Activated naive CD8-positive, alpha-beta T cell treated with anti-CD3 and anti-CD28 coated beads, Interleukin-2, amount 10 ng/mL, durations not matched to agents 7 days and 5 days (primary cell): ENCODE results near the gene SIGLEC14. TPM values are rescaled to one million over a fixed set of nuclear protein-coding genes. Genes with fewer than 3 reads are reported as not detected.

Source experiments
- ATAC-seq: fragments of 150-1000 bp; cut with Tn5 transposase; one replicate; pipeline ENCODE4 v1.10.0; 2021; ENCODE audit warnings: low read depth, moderate library complexity
- POLR2A ChIA-PET: fragments of 350-600 bp; sonication (Branson Sonifier 250); formaldehyde crosslinking; loops from one replicate; lab custom pipeline; 2021; ENCODE audit warnings: antibody characterized with exemption; lab: Charles Lee
- DNase-seq: peaks from one replicate; pipeline ENCODE4 v3.0.0; 2021
- H3K27ac Mint-ChIP-seq: one replicate; pipeline ENCODE4 v1.8.0; 2022; ENCODE audit warnings: mild to moderate bottlenecking, mixed read lengths
- H3K27me3 Mint-ChIP-seq: one replicate; pipeline ENCODE4 v1.8.0; 2022; ENCODE audit warnings: mild to moderate bottlenecking, moderate library complexity, mixed read lengths
- H3K36me3 Mint-ChIP-seq: one replicate; pipeline ENCODE4 v1.8.0; 2021; ENCODE audit warnings: mild to moderate bottlenecking, mixed read lengths
- H3K4me1 Mint-ChIP-seq: one replicate; pipeline ENCODE4 v1.8.0; 2021; ENCODE audit warnings: mixed read lengths
- H3K4me3 Mint-ChIP-seq: one replicate; pipeline ENCODE4 v1.8.0; 2022; ENCODE audit warnings: mild to moderate bottlenecking, moderate library complexity, mixed read lengths
- H3K9me3 Mint-ChIP-seq: one replicate; pipeline ENCODE4 v1.8.0; 2021; ENCODE audit warnings: mixed read lengths
- total RNA-seq, 2 experiments: library from RNA; stranded (reverse); gene quantifications; one replicate each; pipeline ENCODE4 v1.2.3, GENCODE V29; 2021

SIGLEC14 gene
- total RNA-seq, 2 experiments from 2014 or later, result 0.33 to 0.57 TPM

- DNase-seq (no peak), ATAC-seq (no peak)
- POLR2A ChIA-PET, result no interaction called here
- Mint-ChIP-seq H3K4me1 (no peaks in the 10 kb centered on the region), H3K4me3 (no peak overlapping the region), H3K27me3 (peaks cover 18% of the 10 kb centered on the region), H3K9me3 (no peaks in the 10 kb centered on the region), H3K36me3 (no peaks in the 10 kb centered on the region), H3K27ac (no peak overlapping the region)
Observed at GRCh38 chr19:51627491-51628138, 19.0 kb downstream of the SIGLEC14 start.

DNA sequence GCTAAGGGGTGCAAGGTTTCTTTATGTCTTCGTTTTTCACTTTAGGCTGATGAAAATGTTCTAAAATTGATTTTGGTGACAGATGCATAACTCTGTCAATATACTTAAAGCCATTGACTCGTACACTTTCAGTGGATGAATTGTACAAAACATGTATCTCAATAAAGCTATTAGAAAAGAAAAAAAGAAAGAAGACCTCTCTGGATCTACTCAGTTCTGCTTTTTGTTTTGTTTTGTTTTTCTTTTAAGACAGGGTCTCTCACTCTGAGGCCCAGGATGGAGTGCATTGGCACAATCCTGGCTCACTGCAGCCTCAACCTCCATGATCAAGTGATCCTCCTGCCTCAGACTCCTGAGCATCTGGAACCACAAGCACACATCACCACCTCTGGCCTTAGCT lies 19.9 kb downstream of the SIGLEC14 start:
- H3K27me3 Mint-ChIP-seq, result peaks cover 11% of the 10 kb centered on the region
- no peak overlapping the region for H3K27ac Mint-ChIP-seq
- H3K4me3 Mint-ChIP-seq, result no peak overlapping the region
- POLR2A ChIA-PET, result interaction anchor here (0.6 kb wide), 1 partner anchor 126 kb away, joined by 5 read pairs; no protein-coding TSS in a partner anchor
- H3K4me1 Mint-ChIP-seq, result no peaks in the 10 kb centered on the region
- H3K36me3 Mint-ChIP-seq, result no peaks in the 10 kb centered on the region
- ATAC-seq (no peak), DNase-seq (no peak)
- no peaks in the 10 kb centered on the region for H3K9me3 Mint-ChIP-seq

DNA sequence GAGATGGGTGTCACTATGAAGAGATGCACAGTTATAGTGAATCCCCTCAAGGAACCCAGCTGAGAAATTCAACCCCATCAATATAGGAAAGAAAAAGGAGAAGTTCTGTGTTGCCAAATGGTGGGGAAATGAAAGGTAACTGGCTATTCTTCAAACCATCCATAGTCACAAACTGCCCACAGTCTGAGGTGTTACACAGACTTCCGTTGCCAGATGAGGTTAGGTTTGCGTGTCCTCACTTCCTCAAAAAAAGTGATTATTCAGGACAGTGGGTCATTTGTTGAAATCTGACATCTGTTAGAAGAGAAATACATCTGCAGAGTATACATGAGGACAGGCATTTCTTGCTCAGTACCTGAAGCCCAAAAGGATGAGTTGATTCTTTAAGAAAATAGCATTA lies 25.4 kb downstream of the SIGLEC14 start:
- no peak for ATAC-seq
- Mint-ChIP-seq H3K9me3 (no peaks in the 10 kb centered on the region), H3K4me1 (peaks cover 8% of the 10 kb centered on the region), H3K27me3 (peaks cover 7% of the 10 kb centered on the region), H3K36me3 (no peaks in the 10 kb centered on the region), H3K4me3 (no peak overlapping the region), H3K27ac (no peak overlapping the region)
- POLR2A ChIA-PET, result no interaction called here
- DNase-seq, result no peak

DNA sequence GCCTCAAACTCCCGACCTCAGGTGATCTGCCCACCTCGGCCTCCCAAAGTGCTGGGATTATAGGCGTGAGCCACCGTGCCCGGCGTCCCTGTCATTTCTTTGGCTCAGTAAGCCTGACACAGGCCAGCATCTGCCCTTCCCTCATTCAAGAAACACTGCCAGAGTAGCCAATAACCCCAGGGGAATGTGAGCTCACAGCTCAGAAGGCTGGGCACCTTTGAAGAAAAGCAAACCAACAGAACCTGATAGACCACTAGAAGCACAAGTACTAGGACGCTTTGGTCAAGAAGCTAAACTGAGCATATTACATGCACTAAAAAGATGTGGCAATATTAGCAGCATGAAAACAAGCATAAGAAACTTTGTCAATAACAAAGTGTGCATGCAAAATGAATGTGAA lies 30.6 kb downstream of the SIGLEC14 start:
- Mint-ChIP-seq H3K27ac (no peak overlapping the region), H3K27me3 (peaks cover 10% of the 10 kb centered on the region), H3K4me3 (no peak overlapping the region), H3K9me3 (peaks cover 8% of the 10 kb centered on the region), H3K4me1 (peaks cover 3% of the 10 kb centered on the region), H3K36me3 (no peaks in the 10 kb centered on the region)
- POLR2A ChIA-PET, result no interaction called here
- ATAC-seq (no peak), DNase-seq (no peak)

- Mint-ChIP-seq H3K36me3 (no peaks in the 10 kb centered on the region), H3K4me1 (no peaks in the 10 kb centered on the region), H3K27me3 (peaks cover 10% of the 10 kb centered on the region), H3K27ac (no peak overlapping the region), H3K9me3 (peaks cover 8% of the 10 kb centered on the region), H3K4me3 (no peak overlapping the region)
- POLR2A ChIA-PET, result no interaction called here
- DNase-seq, result no peak
- ATAC-seq, result no peak
Observed at GRCh38 chr19:51614789-51615188, 31.8 kb downstream of the SIGLEC14 start.

GRCh38 chr19:51610576-51610975 lies 36.0 kb downstream of the SIGLEC14 start:
- POLR2A ChIA-PET, result no interaction called here
- no peak overlapping the region for H3K27ac Mint-ChIP-seq
- H3K4me3 Mint-ChIP-seq, result no peak overlapping the region
- ATAC-seq, result no peak
- no peaks in the 10 kb centered on the region for H3K36me3 Mint-ChIP-seq
- DNase-seq, result no peak
- H3K27me3 Mint-ChIP-seq, result peaks cover 9% of the 10 kb centered on the region
- H3K9me3 Mint-ChIP-seq, result peaks cover 8% of the 10 kb centered on the region
- peaks cover 12% of the 10 kb centered on the region for H3K4me1 Mint-ChIP-seq

DNA sequence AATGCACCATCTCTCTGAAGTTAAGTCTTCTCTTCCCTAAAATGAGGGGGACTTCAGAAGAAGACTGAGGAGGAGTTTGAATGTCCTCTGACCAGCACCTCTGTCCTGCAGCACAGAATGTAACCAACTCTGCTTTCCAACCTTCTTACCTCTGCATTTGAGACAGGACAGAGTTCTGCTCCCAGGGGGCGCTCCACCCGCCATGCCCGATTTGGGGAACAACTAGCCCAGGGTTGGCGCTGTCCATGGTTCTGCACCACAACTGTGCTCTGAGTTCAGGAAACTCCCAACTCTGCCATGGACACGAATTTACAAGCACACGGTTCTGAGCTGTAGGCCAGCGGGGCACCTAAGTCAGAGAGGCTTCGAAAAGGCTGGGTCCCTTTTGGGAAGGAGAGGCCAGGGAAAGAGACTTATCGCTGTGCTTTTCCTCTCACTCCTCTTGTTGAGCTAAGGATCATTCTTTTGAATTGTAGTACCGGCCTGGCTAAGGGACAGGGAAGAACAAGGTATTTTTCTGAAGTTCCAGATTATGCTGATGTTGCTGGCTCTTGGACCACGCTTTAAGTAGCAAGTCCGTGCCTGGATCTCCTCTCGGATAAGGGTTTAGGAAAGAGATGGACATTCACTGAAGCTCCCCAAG lies 38.6 kb downstream of the SIGLEC14 start:
- POLR2A ChIA-PET, result no interaction called here
- H3K4me1 Mint-ChIP-seq, result peaks cover 12% of the 10 kb centered on the region

DNA sequence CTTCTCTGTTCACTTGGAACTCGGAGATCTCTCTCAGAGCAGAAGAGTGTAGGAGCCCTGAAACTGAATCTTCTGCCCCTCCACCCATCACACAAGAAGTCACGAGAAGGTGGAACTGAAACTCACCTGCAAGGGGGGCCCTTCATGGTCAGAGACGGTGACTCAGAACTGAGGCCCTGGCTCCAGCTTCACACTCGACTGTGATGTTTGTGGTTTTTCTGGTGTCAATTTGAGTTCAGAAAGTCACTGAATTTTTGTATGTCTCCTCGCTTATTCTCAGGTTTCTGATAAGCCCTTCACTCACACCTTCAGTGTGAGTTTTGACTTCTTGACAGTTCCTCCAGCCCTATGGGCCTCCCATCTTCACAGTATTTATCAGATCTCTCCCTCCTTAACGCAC lies 39.5 kb downstream of the SIGLEC14 start:
- DNase-seq (no peak), ATAC-seq (no peak)
- peaks cover 2% of the 10 kb centered on the region for H3K9me3 Mint-ChIP-seq
- H3K4me1 Mint-ChIP-seq, result peaks cover 12% of the 10 kb centered on the region
- H3K4me3 Mint-ChIP-seq, result no peak overlapping the region
- no peaks in the 10 kb centered on the region for H3K36me3 Mint-ChIP-seq
- no peak overlapping the region for H3K27ac Mint-ChIP-seq
- POLR2A ChIA-PET, result no interaction called here
- H3K27me3 Mint-ChIP-seq, result peaks cover 8% of the 10 kb centered on the region

More for the DNA sequence above, 38.6 kb downstream of the SIGLEC14 start:
- peak; percentile 76 for DNase-seq
- Mint-ChIP-seq H3K27ac (no peak overlapping the region), H3K4me3 (no peak overlapping the region), H3K36me3 (no peaks in the 10 kb centered on the region), H3K9me3 (peaks cover 7% of the 10 kb centered on the region), H3K27me3 (peaks cover 9% of the 10 kb centered on the region)
- ATAC-seq, result no peak

DNA sequence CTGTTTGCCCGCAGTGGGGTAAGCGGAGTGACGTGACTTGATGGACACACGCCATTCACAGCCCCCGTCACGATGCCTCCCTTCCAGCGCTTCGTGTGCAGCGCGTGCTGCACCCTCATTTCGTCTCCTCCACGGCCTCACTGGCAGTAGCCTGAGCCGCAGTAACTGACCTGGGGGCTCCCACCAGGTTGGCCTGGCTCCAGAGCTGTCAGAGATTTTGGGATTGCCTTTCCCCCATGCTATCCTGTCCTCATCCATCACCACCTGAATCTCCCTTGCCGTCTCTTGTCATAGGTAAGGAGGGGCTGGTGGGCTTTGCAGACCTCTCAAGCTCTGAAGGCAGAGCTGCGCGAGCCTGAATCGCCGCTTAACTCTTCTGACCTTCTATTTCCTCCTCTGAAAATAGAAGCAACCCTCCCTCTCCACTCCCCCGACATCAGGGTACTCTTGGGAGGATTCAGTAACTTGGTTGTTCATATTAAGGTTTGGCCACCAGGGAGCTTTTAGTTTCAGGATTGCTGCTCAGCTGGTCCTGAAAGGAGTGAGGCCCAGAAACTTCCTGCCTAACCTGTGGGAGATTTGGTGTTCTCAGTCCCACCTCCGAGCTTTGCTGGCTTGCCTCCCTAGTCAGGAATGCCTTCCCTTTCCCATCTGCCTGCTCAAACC lies 44.3 kb downstream of the SIGLEC14 start:
- peaks cover 5% of the 10 kb centered on the region for H3K4me1 Mint-ChIP-seq
- no peaks in the 10 kb centered on the region for H3K9me3 Mint-ChIP-seq
- ATAC-seq, result no peak
- no peaks in the 10 kb centered on the region for H3K36me3 Mint-ChIP-seq
- H3K27ac Mint-ChIP-seq, result no peak overlapping the region
- H3K4me3 Mint-ChIP-seq, result no peak overlapping the region
- no peak for DNase-seq
- peaks cover 14% of the 10 kb centered on the region for H3K27me3 Mint-ChIP-seq
- POLR2A ChIA-PET, result no interaction called here

- POLR2A ChIA-PET, result no interaction called here
- peaks cover 12% of the 10 kb centered on the region for H3K27me3 Mint-ChIP-seq
- H3K36me3 Mint-ChIP-seq, result no peaks in the 10 kb centered on the region
- peak; percentile 56 for ATAC-seq
- H3K4me3 Mint-ChIP-seq, result no peak overlapping the region
- peak; percentile 35 for DNase-seq
- H3K4me1 Mint-ChIP-seq, result no peaks in the 10 kb centered on the region
- no peak overlapping the region for H3K27ac Mint-ChIP-seq
- H3K9me3 Mint-ChIP-seq, result no peaks in the 10 kb centered on the region
Observed at GRCh38 chr19:51600940-51601580, 45.6 kb downstream of the SIGLEC14 start.

GRCh38 chr19:51599084-51599483 lies 47.5 kb downstream of the SIGLEC14 start:
- DNase-seq, result no peak
- H3K27me3 Mint-ChIP-seq, result peaks cover 12% of the 10 kb centered on the region
- H3K9me3 Mint-ChIP-seq, result no peaks in the 10 kb centered on the region
- no peak overlapping the region for H3K4me3 Mint-ChIP-seq
- POLR2A ChIA-PET, result no interaction called here
- no peaks in the 10 kb centered on the region for H3K36me3 Mint-ChIP-seq
- no peak for ATAC-seq
- H3K4me1 Mint-ChIP-seq, result peaks cover 5% of the 10 kb centered on the region
- H3K27ac Mint-ChIP-seq, result no peak overlapping the region

GRCh38 chr19:51598159-51598915 lies 48.3 kb downstream of the SIGLEC14 start:
- POLR2A ChIA-PET, result interaction anchor here (0.6 kb wide), 1 partner anchor 112 kb away, joined by 3 read pairs; no protein-coding TSS in a partner anchor
- Mint-ChIP-seq H3K4me1 (peaks cover 7% of the 10 kb centered on the region), H3K27me3 (peaks cover 12% of the 10 kb centered on the region), H3K9me3 (no peaks in the 10 kb centered on the region), H3K36me3 (no peaks in the 10 kb centered on the region), H3K4me3 (no peak overlapping the region), H3K27ac (no peak overlapping the region)
- ATAC-seq (no peak), DNase-seq (no peak)
